ENCODE data around the gene VWC2.

The VWC2 gene

GRCh38 chr7:49866910-49867309 lies 93.5 kb downstream of the VWC2 start:
- no peak for DNase-seq (ENCODE audit: low read depth)
- H3K4me3 ChIP-seq (ENCODE audit: low read length), result no peak overlapping the region
- no peak for TF ChIP-seq CTCF (conservative IDR thresholded peaks at IDR 0.05; ENCODE audit: low read length)

- no peak for DNase-seq (ENCODE audit: low read depth)
- TF ChIP-seq CTCF (conservative IDR thresholded peaks at IDR 0.05; ENCODE audit: low read length), result no peak
Measured at GRCh38 chr7:49873420-49873819, 100.0 kb downstream of the VWC2 start.

GRCh38 chr7:49875336-49875735 lies 101.9 kb downstream of the VWC2 start:
- DNase-seq (ENCODE audit: low read depth), result no peak
- TF ChIP-seq CTCF (conservative IDR thresholded peaks at IDR 0.05; ENCODE audit: low read length), result no peak
- H3K4me3 ChIP-seq (ENCODE audit: low read length), result no peak overlapping the region

More at GRCh38 chr7:49873420-49873819, 100.0 kb downstream of the VWC2 start:
- H3K4me3 ChIP-seq (ENCODE audit: low read length), result no peak overlapping the region

- H3K4me3 ChIP-seq (ENCODE audit: low read length), result no peak overlapping the region
- no peak for DNase-seq (ENCODE audit: low read depth)
- no peak for TF ChIP-seq CTCF (conservative IDR thresholded peaks at IDR 0.05; ENCODE audit: low read length)
Measured at GRCh38 chr7:49876202-49876601, 102.8 kb downstream of the VWC2 start.

- DNase-seq (ENCODE audit: low read depth), result no peak
- no peak overlapping the region for H3K4me3 ChIP-seq (ENCODE audit: low read length)
- no peak for TF ChIP-seq CTCF (conservative IDR thresholded peaks at IDR 0.05; ENCODE audit: low read length)
Measured at GRCh38 chr7:49878089-49878488, 104.7 kb downstream of the VWC2 start.

- no peak overlapping the region for H3K4me3 ChIP-seq (ENCODE audit: low read length)
- no peak for TF ChIP-seq CTCF (conservative IDR thresholded peaks at IDR 0.05; ENCODE audit: low read length)
- DNase-seq (ENCODE audit: low read depth), result no peak
Measured at GRCh38 chr7:49878627-49879026, 105.2 kb downstream of the VWC2 start.

GRCh38 chr7:49883933-49884332 lies 110.5 kb downstream of the VWC2 start:
- H3K4me3 ChIP-seq (ENCODE audit: low read length), result no peak overlapping the region
- no peak for DNase-seq (ENCODE audit: low read depth)
- TF ChIP-seq CTCF (conservative IDR thresholded peaks at IDR 0.05; ENCODE audit: low read length), result no peak

Measured in AG10803 (cell line).